ENCODE data around the gene C1orf21.

The C1orf21 gene

GRCh38 chr1:184562806-184563205 lies 176.0 kb downstream of the C1orf21 start:
- DNase-seq = no peak

GRCh38 chr1:184563308-184563707 lies 176.5 kb downstream of the C1orf21 start:
- DNase-seq = peak; percentile 7

GRCh38 chr1:184567009-184567408 lies 180.2 kb downstream of the C1orf21 start:
- DNase-seq = no peak

GRCh38 chr1:184567637-184568036 lies 180.8 kb downstream of the C1orf21 start:
- DNase-seq = no peak

- DNase-seq = no peak
These were observed 181.3 kb downstream of the C1orf21 start for GRCh38 chr1:184568148-184568547.

GRCh38 chr1:184569106-184569505 lies 182.3 kb downstream of the C1orf21 start:
- no peak for DNase-seq

- DNase-seq = no peak
These were observed 187.8 kb downstream of the C1orf21 start for GRCh38 chr1:184574588-184574987.

- DNase-seq = no peak
These were observed 190.0 kb downstream of the C1orf21 start for GRCh38 chr1:184576822-184577221.

- no peak for DNase-seq
These were observed 190.5 kb downstream of the C1orf21 start for GRCh38 chr1:184577319-184577718.

GRCh38 chr1:184582411-184582810 lies 195.6 kb downstream of the C1orf21 start:
- no peak for DNase-seq

- no peak for DNase-seq
These were observed 197.0 kb downstream of the C1orf21 start for GRCh38 chr1:184583849-184584248.

GRCh38 chr1:184588701-184589100 lies 201.9 kb downstream of the C1orf21 start:
- no peak for DNase-seq

- no peak for DNase-seq
These were observed 203.4 kb downstream of the C1orf21 start for GRCh38 chr1:184590163-184590750.

GRCh38 chr1:184593597-184593996 lies 206.8 kb downstream of the C1orf21 start:
- DNase-seq = no peak

- no peak for DNase-seq
These were observed 208.8 kb downstream of the C1orf21 start for GRCh38 chr1:184595596-184595995.

GRCh38 chr1:184596950-184597645 lies 210.3 kb downstream of the C1orf21 start:
- DNase-seq = no peak

- no peak for DNase-seq
These were observed 211.0 kb downstream of the C1orf21 start for GRCh38 chr1:184597650-184598357.

- no peak for DNase-seq
These were observed 211.8 kb downstream of the C1orf21 start for GRCh38 chr1:184598403-184599193.

- no peak for DNase-seq
These were observed 217.5 kb downstream of the C1orf21 start for GRCh38 chr1:184604152-184604900.

- no peak for DNase-seq
These were observed 219.1 kb downstream of the C1orf21 start for GRCh38 chr1:184605941-184606340.

GRCh38 chr1:184606786-184607185 lies 220.0 kb downstream of the C1orf21 start:
- DNase-seq = no peak

- DNase-seq = no peak
These were observed 221.8 kb downstream of the C1orf21 start for GRCh38 chr1:184608581-184608980.

GRCh38 chr1:184608990-184609389 lies 222.2 kb downstream of the C1orf21 start:
- DNase-seq = no peak

All from CD4-positive, alpha-beta T cell treated with Interleukin-10 for 1 hour (primary cell).